ENCODE results near the gene DCUN1D3. TPM values are rescaled to one million over a fixed set of nuclear protein-coding genes. Genes with fewer than 3 reads are reported as not detected.

Gene DCUN1D3
- total and polyA plus RNA-seq, 2 experiments from 2014 or later: 8.5 to 13.7 TPM

- TF ChIP-seq ZNF462 (CRISPR knock-in tag; IDR thresholded peaks at IDR 0.05): no peak
- no peak for TF ChIP-seq CTCF (conservative IDR thresholded peaks at IDR 0.05; ENCODE audit: low read depth in 2 of 2)
These were observed 13.8 kb downstream of the DCUN1D3 start (continued) for GRCh38 chr16:20886320-20886719.

DNA sequence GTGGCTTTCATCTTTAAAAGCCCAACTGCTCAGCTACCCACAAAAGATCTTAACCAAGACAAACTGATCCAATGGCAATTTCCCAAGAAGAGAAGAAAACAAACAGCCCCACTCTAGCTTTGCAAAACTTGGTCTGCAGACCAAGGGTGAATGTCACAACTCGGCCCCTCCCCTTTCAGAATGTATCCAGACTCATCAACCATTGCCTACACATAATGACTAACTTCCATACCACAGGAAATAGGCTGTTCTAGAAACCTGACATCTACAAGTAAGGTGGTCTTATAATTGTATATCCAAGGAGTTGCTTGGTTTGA lies 16.0 kb downstream of the DCUN1D3 start:
- no peaks in the 10 kb centered on the region for H3K27me3 ChIP-seq (ENCODE audit: insufficient read depth)
- peaks cover 3% of the 10 kb centered on the region for H3K27me3 Mint-ChIP-seq (ENCODE audit: insufficient read depth, low read depth, poor library complexity)
- DNase-seq (ENCODE audit: low spot score): no peak
- no peaks in the 10 kb centered on the region for H3F3A ChIP-seq (replicated peaks; ENCODE audit: low read depth)
- no peak overlapping the region for H3K4me2 ChIP-seq
- no peak overlapping the region for H3K27ac Mint-ChIP-seq
- no peak overlapping the region for H3K4me3 Mint-ChIP-seq
- H2AFZ ChIP-seq: no peak overlapping the region
- peaks cover 3% of the 10 kb centered on the region; the same call in 1 of the 3 replicates for H3K36me3 Mint-ChIP-seq (ENCODE audit: low read depth)
- H3K79me2 ChIP-seq (replicated peaks; ENCODE audit: insufficient read depth): peaks cover 95% of the 10 kb centered on the region
- no peak overlapping the region for H3K27ac ChIP-seq (ENCODE audit: low read depth)
- no peaks in the 10 kb centered on the region for H3K9me3 Mint-ChIP-seq
- no peaks in the 10 kb centered on the region for H3K36me3 ChIP-seq (ENCODE audit: insufficient read depth)
- peaks cover 10% of the 10 kb centered on the region; the same call in 1 of the 2 replicates for H3K4me1 ChIP-seq (ENCODE audit: insufficient read depth)
- H3K4me3 ChIP-seq: no peak overlapping the region
- H4K20me1 ChIP-seq (replicated peaks; ENCODE audit: insufficient read depth): no peaks in the 10 kb centered on the region; the same call in 1 of the 2 replicates
- H3K4me1 Mint-ChIP-seq: peaks cover 11% of the 10 kb centered on the region; the same call in 2 of the 3 replicates
- no peak for ATAC-seq
- H3K9me2 ChIP-seq (ENCODE audit: insufficient read depth): no peaks in the 10 kb centered on the region
- TF ChIP-seq ZNF462 (CRISPR knock-in tag; IDR thresholded peaks at IDR 0.05): no peak
- TF ChIP-seq JUNB (IDR thresholded peaks at IDR 0.05; ENCODE audit: unreplicated experiment): no peak
